Caco-2 (cell line): ENCODE results near the gene MKNK2. TPM values are rescaled to one million over a fixed set of nuclear protein-coding genes. Genes with fewer than 3 reads are reported as not detected.

Source experiments
- BruUV-seq: library from RNA; stranded (reverse); fragments of 400-500 nt; replicated peaks from 2 replicates; lab custom pipeline; 2021; lab: Mats Ljungman, UMichigan
- CTCF ChIA-PET: fragments of 300-600 bp; sonication (Branson Sonifier 250); formaldehyde crosslinking; loops from one replicate; lab custom pipeline; 2022; ENCODE audit warnings: antibody characterized with exemption; lab: Charles Lee
- POLR2A ChIA-PET: fragments of 300-600 bp; sonication (Branson Sonifier 250); formaldehyde crosslinking; loops from one replicate; lab custom pipeline; 2022; ENCODE audit warnings: antibody characterized with exemption; lab: Charles Lee
- DNase-seq, 2 experiments: peaks; one replicate each; pipeline versions ENCODE4 v3.0.0 to v3.0.0-alpha.2; 2020 to 2022
- H3K27me3 ChIP-seq: replicated peaks from 2 replicates; pipeline ENCODE4 v1.6.0; 2011; ENCODE audit warnings: low read length; ENCODE audit not compliant: control insufficient read depth, insufficient read depth
- H3K36me3 ChIP-seq: 2 replicates; pipeline ENCODE4 v1.5.1; 2011; ENCODE audit warnings: low read length; ENCODE audit not compliant: control insufficient read depth, insufficient read depth
- H3K4me1 ChIP-seq: fragments of 250-450 bp; sonication (Bioruptor Pico); 2 replicates; pipeline ENCODE4 v1.5.1; 2020; ENCODE audit warnings: mild to moderate bottlenecking
- H3K4me3 ChIP-seq: 2 replicates; pipeline ENCODE4 v1.5.1; 2011; ENCODE audit warnings: low read depth, mild to moderate bottlenecking, control low read depth, low read length
- H3K9me3 ChIP-seq: fragments of 250-450 bp; sonication (Bioruptor Pico); 2 replicates; pipeline ENCODE4 v1.5.1; 2020; ENCODE audit warnings: mild to moderate bottlenecking, moderate library complexity
- H3K27ac Mint-ChIP-seq: one replicate; pipeline ENCODE4 v1.8.0; 2022; ENCODE audit warnings: mixed read lengths; ENCODE audit not compliant: unreplicated experiment
- H3K27me3 Mint-ChIP-seq: one replicate; pipeline ENCODE4 v1.8.0; 2022; ENCODE audit warnings: mixed read lengths; ENCODE audit not compliant: insufficient read depth, unreplicated experiment
- H3K36me3 Mint-ChIP-seq: one replicate; pipeline ENCODE4 v1.8.0; 2022; ENCODE audit warnings: mild to moderate bottlenecking, mixed read lengths; ENCODE audit not compliant: insufficient read depth, unreplicated experiment
- H3K4me1 Mint-ChIP-seq: one replicate; pipeline ENCODE4 v1.8.0; 2022; ENCODE audit warnings: low read depth, mixed read lengths; ENCODE audit not compliant: unreplicated experiment
- H3K4me3 Mint-ChIP-seq: one replicate; pipeline ENCODE4 v1.8.0; 2022; ENCODE audit warnings: mild to moderate bottlenecking, moderate library complexity, mixed read lengths; ENCODE audit not compliant: unreplicated experiment
- H3K9me3 Mint-ChIP-seq: one replicate; pipeline ENCODE4 v1.8.0; 2022; ENCODE audit warnings: mixed read lengths; ENCODE audit not compliant: unreplicated experiment
- intact Hi-C: fragments of 100-400 bp; cut with micrococcal nuclease; formaldehyde crosslinking; loops from one replicate; pipeline ENCODE4 v1.10.0; 2022; ENCODE audit not compliant: unreplicated experiment
- total RNA-seq: library from RNA; stranded (reverse); gene quantifications from 2 replicates; pipeline ENCODE4 v1.2.3, GENCODE V29; 2022
- TF ChIP-seq, protein P1 (sequence below), 2 experiments: fragments of 200-600 bp in 1 of 2; IDR thresholded peaks; 1 replicate in 1 of 2; 2 replicates in 1 of 2; pipeline versions ENCODE4 v1.5.1 to v1.8.0; 2011 to 2022; ENCODE audit warnings: antibody characterized with exemption in 1 of 2, control low read depth in 1 of 2, inconsistent platforms in 1 of 2, low read depth in 1 of 2, low read length in 1 of 2, mild to moderate bottlenecking in 1 of 2, moderate library complexity in 1 of 2; ENCODE audit not compliant: insufficient read depth in 1 of 2, severe bottlenecking in 1 of 2, unreplicated experiment in 1 of 2

The MKNK2 gene
- total RNA-seq, 1 experiment from 2014 or later = 162 TPM

GRCh38 chr19:2077833-2078619 lies 27.0 kb upstream of the MKNK2 start:
- DNase-seq = no peak
- Histone ChIP-seq H3K4me1 (no peaks in the 10 kb centered on the region), H3K27me3 (no peaks in the 10 kb centered on the region), H3K36me3 (no peaks in the 10 kb centered on the region; the same call in 1 of the 2 replicates), H3K9me3 (no peaks in the 10 kb centered on the region), H3K4me3 (no peak overlapping the region)
- Mint-ChIP-seq H3K4me3 (no peak overlapping the region), H3K36me3 (peaks cover 11% of the 10 kb centered on the region), H3K4me1 (no peaks in the 10 kb centered on the region), H3K27me3 (no peaks in the 10 kb centered on the region), H3K9me3 (no peaks in the 10 kb centered on the region), H3K27ac (no peak overlapping the region)
- no TSS peak for BruUV-seq
- TF ChIP-seq, protein P1, sequence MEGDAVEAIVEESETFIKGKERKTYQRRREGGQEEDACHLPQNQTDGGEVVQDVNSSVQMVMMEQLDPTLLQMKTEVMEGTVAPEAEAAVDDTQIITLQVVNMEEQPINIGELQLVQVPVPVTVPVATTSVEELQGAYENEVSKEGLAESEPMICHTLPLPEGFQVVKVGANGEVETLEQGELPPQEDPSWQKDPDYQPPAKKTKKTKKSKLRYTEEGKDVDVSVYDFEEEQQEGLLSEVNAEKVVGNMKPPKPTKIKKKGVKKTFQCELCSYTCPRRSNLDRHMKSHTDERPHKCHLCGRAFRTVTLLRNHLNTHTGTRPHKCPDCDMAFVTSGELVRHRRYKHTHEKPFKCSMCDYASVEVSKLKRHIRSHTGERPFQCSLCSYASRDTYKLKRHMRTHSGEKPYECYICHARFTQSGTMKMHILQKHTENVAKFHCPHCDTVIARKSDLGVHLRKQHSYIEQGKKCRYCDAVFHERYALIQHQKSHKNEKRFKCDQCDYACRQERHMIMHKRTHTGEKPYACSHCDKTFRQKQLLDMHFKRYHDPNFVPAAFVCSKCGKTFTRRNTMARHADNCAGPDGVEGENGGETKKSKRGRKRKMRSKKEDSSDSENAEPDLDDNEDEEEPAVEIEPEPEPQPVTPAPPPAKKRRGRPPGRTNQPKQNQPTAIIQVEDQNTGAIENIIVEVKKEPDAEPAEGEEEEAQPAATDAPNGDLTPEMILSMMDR (IDR thresholded peaks at IDR 0.05; ENCODE audit: insufficient read depth in 1 of 2, low read depth in 1 of 2, low read length in 1 of 2, severe bottlenecking in 1 of 2, unreplicated experiment in 1 of 2) = no peak
- CTCF ChIA-PET = no interaction called here
- intact Hi-C loops = no loop called here
- POLR2A ChIA-PET = no interaction called here

- TF ChIP-seq, protein P1 (IDR thresholded peaks at IDR 0.05; ENCODE audit: insufficient read depth in 1 of 2, low read depth in 1 of 2, low read length in 1 of 2, severe bottlenecking in 1 of 2, unreplicated experiment in 1 of 2) = no peak
- Histone ChIP-seq H3K27me3 (no peaks in the 10 kb centered on the region), H3K4me3 (no peak overlapping the region), H3K9me3 (no peaks in the 10 kb centered on the region), H3K4me1 (no peaks in the 10 kb centered on the region), H3K36me3 (no peaks in the 10 kb centered on the region; the same call in 1 of the 2 replicates)
- H3K27me3 Mint-ChIP-seq = no peaks in the 10 kb centered on the region
- intact Hi-C loops = no loop called here
- CTCF ChIA-PET = no interaction called here
- no peaks in the 10 kb centered on the region for H3K4me1 Mint-ChIP-seq
- DNase-seq = no peak
- no TSS peak for BruUV-seq
- no peak overlapping the region for H3K4me3 Mint-ChIP-seq
- no peaks in the 10 kb centered on the region for H3K9me3 Mint-ChIP-seq
- H3K36me3 Mint-ChIP-seq = peaks cover 10% of the 10 kb centered on the region
- POLR2A ChIA-PET = no interaction called here
- no peak overlapping the region for H3K27ac Mint-ChIP-seq
These were observed 26.4 kb upstream of the MKNK2 start for GRCh38 chr19:2077398-2077797.

GRCh38 chr19:2076526-2076944 lies 25.5 kb upstream of the MKNK2 start:
- Mint-ChIP-seq H3K27ac (no peak overlapping the region), H3K9me3 (no peaks in the 10 kb centered on the region), H3K27me3 (no peaks in the 10 kb centered on the region), H3K36me3 (peaks cover 13% of the 10 kb centered on the region), H3K4me3 (no peak overlapping the region), H3K4me1 (no peaks in the 10 kb centered on the region)
- DNase-seq = no peak
- TF ChIP-seq, protein P1 (IDR thresholded peaks at IDR 0.05; ENCODE audit: insufficient read depth in 1 of 2, low read depth in 1 of 2, low read length in 1 of 2, severe bottlenecking in 1 of 2, unreplicated experiment in 1 of 2) = no peak
- H3K9me3 ChIP-seq = no peaks in the 10 kb centered on the region
- H3K4me3 ChIP-seq = no peak overlapping the region
- no peaks in the 10 kb centered on the region for H3K27me3 ChIP-seq
- CTCF ChIA-PET = no interaction called here
- intact Hi-C loops = no loop called here
- H3K36me3 ChIP-seq = no peaks in the 10 kb centered on the region; the same call in 1 of the 2 replicates
- BruUV-seq = no TSS peak
- POLR2A ChIA-PET = interaction anchor here (0.7 kb wide), 1 partner anchor 103 kb away, joined by 18 read pairs; no protein-coding TSS in a partner anchor
- H3K4me1 ChIP-seq = no peaks in the 10 kb centered on the region
